H9 (cell line): Measurements from ENCODE around the gene COL18A1. TPM values are rescaled to one million over a fixed set of nuclear protein-coding genes. Genes with fewer than 3 reads are reported as not detected.
A peak's percentile ranks its signal among the peaks of the same experiment; 100 is the strongest.

ENCODE experiments used
- DNase-seq: peaks from one replicate; pipeline ENCODE4 v3.0.0-alpha.2; 2017
- H2AFZ ChIP-seq: one replicate; pipeline ENCODE4 v1.6.1; 2013; ENCODE audit warnings: mild to moderate bottlenecking, low read length, control low read depth, moderate library complexity
- H2AK5ac ChIP-seq: 2 replicates; pipeline ENCODE4 v1.6.1; 2013; ENCODE audit warnings: low read length, control low read depth, mixed read lengths; ENCODE audit not compliant: insufficient read length
- H2BK120ac ChIP-seq: one replicate; pipeline ENCODE4 v1.6.1; 2013; ENCODE audit warnings: low read depth, mild to moderate bottlenecking, low read length, control low read depth, inconsistent platforms; ENCODE audit not compliant: poor library complexity, severe bottlenecking
- H2BK12ac ChIP-seq: 2 replicates; pipeline ENCODE4 v1.6.1; 2013; ENCODE audit warnings: low read length, control low read depth, mixed read lengths, low read depth; ENCODE audit not compliant: insufficient read length
- H2BK15ac ChIP-seq: 2 replicates; pipeline ENCODE4 v1.6.1; 2013; ENCODE audit warnings: low read depth, low read length, control low read depth
- H2BK20ac ChIP-seq: one replicate; pipeline ENCODE4 v1.6.1; 2013; ENCODE audit warnings: low read depth, mild to moderate bottlenecking, low read length, control low read depth, inconsistent platforms; ENCODE audit not compliant: poor library complexity, severe bottlenecking
- H2BK5ac ChIP-seq: 2 replicates; pipeline ENCODE4 v1.6.1; 2013; ENCODE audit warnings: low read length, control low read depth, mixed read lengths; ENCODE audit not compliant: insufficient read length
- H3K14ac ChIP-seq: 2 replicates; pipeline ENCODE4 v1.6.1; 2013; ENCODE audit warnings: low read length, control low read depth; ENCODE audit not compliant: insufficient read depth
- H3K18ac ChIP-seq: 2 replicates; pipeline ENCODE4 v1.6.1; 2013; ENCODE audit warnings: low read depth, mild to moderate bottlenecking, mixed read lengths, low read length, control low read depth; ENCODE audit not compliant: insufficient read length
- H3K23ac ChIP-seq: 2 replicates; pipeline ENCODE4 v1.6.1; 2013; ENCODE audit warnings: low read length, control low read depth, mixed read lengths, low read depth; ENCODE audit not compliant: insufficient read length
- H3K23me2 ChIP-seq: 2 replicates; pipeline ENCODE4 v1.6.1; 2013; ENCODE audit warnings: low read depth, mild to moderate bottlenecking, mixed read lengths, low read length, control low read depth; ENCODE audit not compliant: insufficient read length, poor library complexity, severe bottlenecking
- H3K27ac ChIP-seq: 2 replicates; pipeline ENCODE4 v1.5.1; 2013; ENCODE audit warnings: low read length, control low read depth, mixed read lengths, low read depth; ENCODE audit not compliant: insufficient read length
- H3K27me3 ChIP-seq: 2 replicates; pipeline ENCODE4 v1.6.1; 2013; ENCODE audit warnings: low read length, control low read depth, inconsistent platforms; ENCODE audit not compliant: insufficient read depth
- H3K4ac ChIP-seq: 2 replicates; pipeline ENCODE4 v1.6.1; 2013; ENCODE audit warnings: low read depth, mild to moderate bottlenecking, control low read depth, inconsistent platforms, low read length, moderate library complexity
- H3K4me1 ChIP-seq: 2 replicates; pipeline ENCODE4 v1.6.1; 2013; ENCODE audit warnings: low read length, control low read depth, inconsistent platforms; ENCODE audit not compliant: insufficient read depth
- H3K4me2 ChIP-seq: 2 replicates; pipeline ENCODE4 v1.6.1; 2013; ENCODE audit warnings: low read length, control low read depth, mixed read lengths; ENCODE audit not compliant: insufficient read length, insufficient read depth
- H3K56ac ChIP-seq: 2 replicates; pipeline ENCODE4 v1.6.1; 2013; ENCODE audit warnings: low read depth, mild to moderate bottlenecking, mixed read lengths, low read length, control low read depth; ENCODE audit not compliant: insufficient read length
- H3K79me1 ChIP-seq: 2 replicates; pipeline ENCODE4 v1.6.1; 2013; ENCODE audit warnings: low read depth, mild to moderate bottlenecking, moderate library complexity, low read length, control low read depth, inconsistent platforms; ENCODE audit not compliant: insufficient read depth, poor library complexity, severe bottlenecking
- H3K79me2 ChIP-seq: 2 replicates; pipeline ENCODE4 v1.6.1; 2013; ENCODE audit warnings: low read length, control low read depth, inconsistent platforms; ENCODE audit not compliant: insufficient read depth
- H3K9ac ChIP-seq: 2 replicates; pipeline ENCODE4 v1.6.1; 2013; ENCODE audit warnings: low read length, control low read depth, mixed read lengths; ENCODE audit not compliant: insufficient read length; ENCODE audit errors: extremely low read depth
- H3K9me3 ChIP-seq: one replicate; pipeline ENCODE4 v1.6.1; 2013; ENCODE audit warnings: low read depth, low read length, inconsistent platforms; ENCODE audit not compliant: control insufficient read depth
- H3T11ph ChIP-seq: one replicate; pipeline ENCODE4 v1.6.1; 2013; ENCODE audit warnings: mild to moderate bottlenecking, low read length, control low read depth, inconsistent platforms
- H4K20me1 ChIP-seq: one replicate; pipeline ENCODE4 v1.6.1; 2013; ENCODE audit not compliant: control insufficient read depth, insufficient read length, insufficient read depth
- H4K5ac ChIP-seq: 2 replicates; pipeline ENCODE4 v1.6.1; 2013; ENCODE audit warnings: low read depth, mild to moderate bottlenecking, mixed read lengths, low read length, control low read depth; ENCODE audit not compliant: insufficient read length
- H4K8ac ChIP-seq: replicated peaks from 2 replicates; pipeline ENCODE4 v1.6.1; 2013; ENCODE audit warnings: low read length, control low read depth, mixed read lengths, low read depth; ENCODE audit not compliant: insufficient read length
- H4K91ac ChIP-seq: 2 replicates; pipeline ENCODE4 v1.6.1; 2013; ENCODE audit warnings: low read depth, mild to moderate bottlenecking, moderate library complexity, mixed read lengths, low read length, control low read depth; ENCODE audit not compliant: insufficient read length
- H3K27ac Mint-ChIP-seq, 3 experiments: 2 replicates in 2 of 3; 3 replicates in 1 of 3; pipeline ENCODE4 v1.8.0; 2020 to 2021; ENCODE audit warnings: mixed read lengths in 3 of 3, mild to moderate bottlenecking in 1 of 3, moderate library complexity in 1 of 3
- H3K27me3 Mint-ChIP-seq: 2 replicates; pipeline ENCODE4 v1.8.0; 2021; ENCODE audit warnings: low read depth, mild to moderate bottlenecking, moderate library complexity, mixed read lengths
- H3K36me3 Mint-ChIP-seq, 3 experiments: 2 replicates in 2 of 3; 3 replicates in 1 of 3; pipeline ENCODE4 v1.8.0; 2020 to 2021; ENCODE audit warnings: low read depth in 3 of 3, mixed read lengths in 3 of 3; ENCODE audit not compliant: insufficient read depth in 1 of 3
- H3K4me1 Mint-ChIP-seq, 2 experiments: 2 replicates each; pipeline ENCODE4 v1.8.0; 2020; ENCODE audit warnings: mixed read lengths in 2 of 2
- H3K4me3 Mint-ChIP-seq, 2 experiments: 2 replicates in 1 of 2; 3 replicates in 1 of 2; pipeline ENCODE4 v1.8.0; 2020 to 2021; ENCODE audit warnings: mild to moderate bottlenecking in 2 of 2, mixed read lengths in 2 of 2, moderate library complexity in 1 of 2
- H3K9me3 Mint-ChIP-seq, 2 experiments: 2 replicates in 1 of 2; 3 replicates in 1 of 2; pipeline ENCODE4 v1.8.0; 2020; ENCODE audit warnings: mild to moderate bottlenecking in 2 of 2, mixed read lengths in 2 of 2, moderate library complexity in 1 of 2
- CTCF ChIP-seq: fragments of 200-600 bp; sonication (generic); conservative IDR thresholded peaks from 3 replicates; pipeline ENCODE4 v1.8.0; 2021; ENCODE audit warnings: antibody characterized with exemption, mild to moderate bottlenecking
- WGBS: extraction: QIAGEN DNeasy Blood & Tissue Kit; methylation state at CpG from one replicate; pipeline ENCODE4 v1.1.7; 2013; ENCODE audit warnings: missing lambda C conversion rate, low lambda C conversion rate, mixed read lengths; ENCODE audit not compliant: insufficient read length; ENCODE audit errors: extremely low coverage; 5-methylcytosine and 5-hydroxymethylcytosine counted together
- total RNA-seq: library from RNA; stranded (reverse); gene quantifications from 2 replicates; pipeline ENCODE4 v1.2.1, GENCODE V29; 2021

Gene COL18A1
- total RNA-seq, 1 experiment from 2014 or later = 232 TPM

- no peak for DNase-seq
- peak overlapping the region; percentile 65 to 72 (median 70); a peak in 5 of 7 replicates for H3K27ac Mint-ChIP-seq
- no CpG with 5 or more reads among the region's 14 CpGs for WGBS
Measured at GRCh38 chr21:45366931-45367401, 38.0 kb upstream of the COL18A1 start.

More at GRCh38 chr21:45366931-45367401, 38.0 kb upstream of the COL18A1 start:
- H3K4me2 ChIP-seq = no peak overlapping the region
- no peaks in the 10 kb centered on the region for H3K79me2 ChIP-seq
- H2BK120ac ChIP-seq = no peak overlapping the region
- no peak overlapping the region for H3K23ac ChIP-seq
- no peak overlapping the region for H3K56ac ChIP-seq
- H2BK5ac ChIP-seq = no peak overlapping the region
- H3K23me2 ChIP-seq = no peaks in the 10 kb centered on the region
- no peak overlapping the region for H2BK20ac ChIP-seq
- peaks cover 2% of the 10 kb centered on the region; the same call in 1 of the 2 replicates for H3K4me1 ChIP-seq
- H2AK5ac ChIP-seq = no peak overlapping the region
- TF ChIP-seq CTCF = no peak
- peak overlapping the region; percentile 78 for H2BK12ac ChIP-seq
- H3K4ac ChIP-seq = peak overlapping the region; percentile 78
- H2BK15ac ChIP-seq = no peak overlapping the region
- Mint-ChIP-seq H3K36me3 (no peaks in the 10 kb centered on the region), H3K4me3 (no peak overlapping the region), H3K27me3 (peaks cover 11% of the 10 kb centered on the region), H3K4me1 (peaks cover 46 to 56% of the 10 kb centered on the region in 2 experiments), H3K9me3 (peaks cover 0 to 3% of the 10 kb centered on the region in 2 experiments; a peak in 2 of 5 replicates)
- peaks cover 2% of the 10 kb centered on the region; the same call in 1 of the 2 replicates for H3K27me3 ChIP-seq
- H4K20me1 ChIP-seq = no peaks in the 10 kb centered on the region
- no peaks in the 10 kb centered on the region for H3K79me1 ChIP-seq
- H3K14ac ChIP-seq = no peak overlapping the region; the same call in 1 of the 2 replicates
- H4K5ac ChIP-seq = no peak overlapping the region
- H2AFZ ChIP-seq = no peak overlapping the region
- no peak overlapping the region for H4K8ac ChIP-seq
- no peak overlapping the region for H4K91ac ChIP-seq
- H3T11ph ChIP-seq = no peak overlapping the region
- no peak overlapping the region for H3K9ac ChIP-seq
- no peaks in the 10 kb centered on the region for H3K9me3 ChIP-seq
- H3K18ac ChIP-seq = no peak overlapping the region
- H3K27ac ChIP-seq = no peak overlapping the region
